HG03439 (cell line): ENCODE results near the gene FRMD3.
A peak's percentile ranks its signal among the peaks of the same experiment; 100 is the strongest.

ENCODE experiments used
- ATAC-seq: cut with Tn5 transposase; IDR thresholded peaks from one replicate; pipeline ENCODE4 v1.9.1; 2021; ENCODE audit warnings: mild to moderate bottlenecking, moderate library complexity; ENCODE audit not compliant: unreplicated experiment

FRMD3 gene

DNA sequence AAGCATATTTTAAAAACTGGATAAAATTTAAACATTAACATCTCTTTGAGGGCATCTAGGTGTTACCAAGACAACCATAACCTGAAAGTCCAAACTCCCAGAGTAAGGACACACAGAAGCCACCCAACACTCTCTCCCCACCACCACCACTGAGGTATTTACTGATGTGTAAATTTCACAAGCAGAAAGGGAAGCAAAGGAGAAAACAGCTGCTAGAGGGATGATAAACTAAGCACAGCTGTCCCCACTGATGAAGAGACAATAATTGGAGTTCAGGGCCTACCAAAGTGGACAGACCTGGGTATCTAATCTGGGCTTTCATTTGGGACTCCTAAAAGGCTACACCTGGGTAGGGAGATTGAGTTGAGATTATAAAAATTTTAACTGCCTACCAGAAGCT is 63.6 kb downstream of the FRMD3 start:
- ATAC-seq: no peak

DNA sequence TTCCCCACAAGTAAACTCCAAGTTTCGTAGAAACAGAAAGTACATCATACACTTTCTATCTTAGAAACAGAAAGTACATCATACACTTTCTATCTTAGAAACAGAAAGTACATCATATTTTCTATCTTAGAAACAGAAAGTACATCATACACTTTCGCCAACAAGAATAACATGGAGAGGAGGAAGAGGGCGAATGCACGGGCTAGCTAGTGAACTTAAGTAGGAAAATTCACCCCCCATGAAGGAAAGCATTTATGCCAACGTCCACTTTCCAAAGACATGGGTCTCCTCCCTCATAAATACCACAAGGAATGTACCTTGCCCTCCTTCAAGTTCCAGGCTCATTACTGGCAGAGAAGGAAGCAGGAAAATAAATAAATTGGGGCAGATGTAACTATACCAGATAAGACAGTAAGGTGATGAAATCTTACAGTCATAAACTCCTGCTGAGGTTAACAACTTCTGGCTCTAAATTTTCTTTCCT is 64.7 kb downstream of the FRMD3 start:
- peak; percentile 85 for ATAC-seq

DNA sequence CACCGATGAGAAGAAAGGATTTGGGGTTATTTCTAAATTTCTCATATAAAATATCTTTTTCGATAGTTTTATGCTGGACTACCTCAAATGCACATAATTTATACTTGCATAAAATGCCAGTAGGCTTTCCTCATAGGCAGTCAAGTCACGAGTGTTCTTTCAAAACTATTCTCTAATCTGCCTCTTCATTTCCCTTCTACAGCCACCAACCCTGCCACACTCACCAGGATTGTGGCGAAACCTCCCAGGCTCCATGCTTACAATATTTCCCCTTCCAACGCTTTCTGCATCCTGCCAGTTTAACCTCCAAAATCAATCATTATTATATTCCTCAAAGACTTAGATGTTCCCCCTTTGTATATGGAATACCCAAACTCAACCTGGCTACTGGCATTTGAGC is 65.4 kb downstream of the FRMD3 start:
- ATAC-seq: no peak

DNA sequence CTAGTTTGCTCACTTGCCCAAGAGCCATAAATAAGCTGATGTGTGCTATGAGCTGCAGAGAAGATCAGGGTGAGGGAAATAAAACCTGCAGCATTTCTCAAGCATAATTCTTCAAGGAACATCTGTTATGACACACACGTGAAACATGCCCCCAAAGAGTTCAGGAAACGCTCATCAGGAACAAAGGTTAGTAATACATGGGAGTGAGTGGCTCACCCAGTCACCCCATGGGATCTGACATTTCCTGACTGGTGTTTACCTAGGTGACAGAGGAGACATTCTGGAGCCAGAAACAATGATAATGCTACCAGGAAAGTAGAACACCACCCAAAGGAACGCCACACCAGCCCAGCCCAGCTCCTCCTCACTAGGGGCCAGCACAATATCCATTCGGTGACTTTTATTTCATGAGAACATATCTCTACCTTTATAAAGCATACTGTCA is 66.0 kb downstream of the FRMD3 start:
- ATAC-seq: no peak

DNA sequence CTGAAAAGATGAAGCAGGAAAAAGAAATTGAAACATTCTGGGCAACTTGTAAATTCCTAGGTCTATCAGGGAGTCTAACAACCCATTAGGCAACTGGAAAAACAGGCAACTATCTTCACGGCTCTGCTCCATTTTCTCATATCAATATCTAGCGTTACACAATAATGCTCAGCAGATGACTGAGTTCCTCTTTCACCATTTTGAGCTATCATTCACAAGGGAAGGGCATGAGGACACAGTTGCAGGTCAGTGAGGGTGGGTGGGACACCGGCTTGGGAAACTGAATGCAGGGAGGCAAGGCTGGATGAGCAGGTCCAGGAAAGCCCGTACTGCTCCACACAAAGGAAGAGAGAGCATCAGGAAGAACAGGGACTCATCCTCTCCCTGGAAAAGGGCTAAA is 67.0 kb downstream of the FRMD3 start:
- ATAC-seq: no peak

DNA sequence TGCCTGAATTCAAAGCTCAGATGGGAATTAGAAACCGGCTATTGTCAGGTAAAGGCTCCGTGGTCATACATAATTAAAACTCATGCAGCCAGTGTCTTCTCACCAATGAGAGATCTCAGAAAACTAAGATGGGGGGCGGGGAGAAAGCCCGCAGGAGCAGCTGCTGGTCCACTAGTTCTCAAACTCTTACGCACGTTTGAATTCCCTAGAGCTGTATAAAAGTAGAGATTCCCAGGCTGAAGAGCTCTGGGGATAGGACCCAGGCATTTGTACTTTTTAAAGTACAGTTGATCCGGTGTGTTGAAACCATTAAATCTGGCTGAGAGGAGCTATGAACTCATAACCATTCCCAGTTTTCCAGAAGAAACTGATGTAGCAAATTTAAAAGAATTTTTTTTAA is 68.5 kb downstream of the FRMD3 start:
- ATAC-seq: no peak

DNA sequence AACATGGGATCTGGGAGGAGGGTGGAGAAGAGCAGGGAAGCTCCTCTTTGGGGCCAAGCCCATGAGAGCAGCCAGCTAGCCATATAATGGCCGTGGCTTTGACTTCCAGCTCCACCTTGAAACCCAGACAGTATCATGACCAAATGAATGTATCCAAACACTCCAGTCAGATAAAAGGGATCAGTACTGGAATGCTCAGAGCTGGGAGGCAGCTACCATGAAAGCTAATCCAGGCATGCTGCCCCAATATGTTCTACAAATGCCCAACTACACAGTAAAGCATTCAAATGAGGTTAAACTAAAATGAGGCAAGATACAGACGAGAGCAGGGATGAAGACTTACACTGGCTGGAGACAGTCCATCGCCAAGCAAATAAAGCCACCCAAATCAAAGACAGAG is 69.4 kb downstream of the FRMD3 start:
- ATAC-seq: no peak

DNA sequence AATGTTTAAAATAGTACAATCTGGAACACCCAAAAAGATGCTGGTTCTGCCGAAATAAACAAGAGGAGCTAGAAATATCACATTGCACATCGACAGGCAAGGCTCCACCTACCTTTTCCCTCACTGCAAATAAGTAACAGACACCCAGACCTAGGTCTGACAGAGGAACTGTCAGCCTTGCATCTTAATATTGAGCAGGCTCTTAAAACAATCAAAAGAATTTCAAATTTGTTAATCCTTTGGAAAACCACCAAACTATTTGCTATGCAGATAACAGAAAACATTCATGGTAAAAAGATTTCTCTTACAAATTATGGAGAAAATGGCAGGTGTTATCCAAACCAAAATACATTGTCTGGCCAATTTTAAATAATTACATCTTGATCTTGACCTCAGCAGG is 71.3 kb downstream of the FRMD3 start:
- ATAC-seq: no peak

DNA sequence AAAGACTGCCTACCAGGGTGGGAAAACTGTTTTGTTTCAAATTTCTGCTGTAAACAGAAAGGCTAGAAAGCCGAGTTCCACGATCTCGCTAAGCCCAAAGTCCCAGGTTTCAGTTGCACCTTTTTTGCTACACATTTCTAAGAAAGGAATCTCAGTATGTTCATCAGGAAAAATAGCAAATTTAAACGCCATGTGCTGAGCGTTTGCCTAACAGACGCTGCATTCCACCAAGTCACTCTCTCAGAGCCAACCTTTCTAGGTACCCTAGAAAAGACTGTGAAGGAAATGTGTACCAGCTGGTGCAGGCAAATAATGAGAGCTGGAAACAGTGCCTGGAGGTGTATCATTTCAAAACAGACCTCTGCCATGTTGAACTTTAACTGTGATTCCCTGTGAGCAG is 71.8 kb downstream of the FRMD3 start:
- no peak for ATAC-seq

DNA sequence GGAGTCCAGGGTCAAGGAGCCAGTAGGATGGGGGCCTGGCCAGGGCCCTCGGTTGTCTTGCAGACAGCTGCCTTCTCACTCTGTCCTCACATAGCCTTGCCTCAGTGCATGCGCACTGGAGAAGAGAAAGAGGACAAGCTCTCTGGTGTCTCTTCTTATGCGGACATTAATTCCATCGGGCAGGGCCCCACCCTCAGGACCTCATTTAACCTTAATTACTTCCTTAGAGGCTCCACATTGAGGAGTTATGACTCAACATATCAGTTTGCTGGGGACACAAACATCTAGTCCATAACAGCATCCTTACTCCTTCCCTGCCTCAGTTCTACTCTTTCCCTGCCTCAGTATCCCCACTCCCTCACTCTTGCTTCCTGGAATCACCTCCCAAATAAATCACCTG is 78.4 kb downstream of the FRMD3 start:
- ATAC-seq: no peak

DNA sequence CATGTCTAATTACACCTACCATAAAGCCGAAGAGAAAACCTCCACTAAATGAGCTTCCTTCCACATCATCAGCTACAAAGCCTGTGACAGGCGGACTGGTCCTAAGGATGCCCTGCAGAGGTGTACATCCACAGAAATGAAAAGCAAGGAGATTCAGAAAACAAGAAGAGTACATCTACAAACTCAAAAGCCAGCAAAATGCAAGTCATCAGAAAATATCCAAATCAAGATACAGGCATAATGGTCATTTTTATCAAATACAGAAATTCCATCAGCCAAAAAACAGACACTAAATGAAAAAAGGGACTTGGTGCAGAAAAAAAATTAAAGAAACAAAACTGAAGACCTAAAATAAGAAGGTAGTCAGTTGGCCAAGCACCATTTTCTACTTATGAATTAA is 79.7 kb downstream of the FRMD3 start:
- no peak for ATAC-seq

DNA sequence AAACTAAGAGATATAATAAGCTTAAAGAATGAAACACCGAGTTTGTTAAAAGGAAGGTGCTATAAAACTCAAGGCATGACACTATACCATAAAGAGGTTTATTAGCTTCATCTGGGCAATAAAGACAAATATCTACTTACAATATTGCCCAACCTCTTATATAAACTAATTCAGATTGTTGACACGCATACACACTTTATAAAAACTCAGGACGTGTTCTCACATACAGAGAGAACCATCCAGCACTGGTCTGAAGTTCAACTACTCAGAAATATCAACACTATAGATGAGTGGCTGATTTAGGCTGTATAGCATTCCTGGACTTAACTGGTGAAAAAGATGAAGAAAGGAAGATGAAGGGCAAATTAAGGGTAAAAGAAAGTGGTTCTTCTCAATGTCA is 81.2 kb downstream of the FRMD3 start:
- no peak for ATAC-seq

DNA sequence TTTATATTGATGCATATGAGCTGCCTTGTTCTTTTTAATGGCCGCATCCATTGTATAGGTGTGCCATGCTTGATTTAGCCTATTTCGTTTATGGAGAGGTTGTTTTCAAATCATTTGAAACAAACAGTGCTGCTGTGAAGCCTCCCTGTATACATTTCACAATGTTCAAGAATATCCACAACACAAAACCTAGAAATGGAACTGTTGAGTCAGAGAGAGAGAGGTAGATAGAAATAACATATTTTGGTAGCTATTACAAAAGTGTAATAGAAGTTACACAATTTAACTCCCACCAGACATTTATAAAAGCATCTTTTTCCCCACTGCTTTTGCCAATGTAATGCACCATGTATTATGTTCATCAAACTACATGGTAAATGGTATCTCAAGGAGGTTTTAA is 82.0 kb downstream of the FRMD3 start:
- ATAC-seq: no peak

DNA sequence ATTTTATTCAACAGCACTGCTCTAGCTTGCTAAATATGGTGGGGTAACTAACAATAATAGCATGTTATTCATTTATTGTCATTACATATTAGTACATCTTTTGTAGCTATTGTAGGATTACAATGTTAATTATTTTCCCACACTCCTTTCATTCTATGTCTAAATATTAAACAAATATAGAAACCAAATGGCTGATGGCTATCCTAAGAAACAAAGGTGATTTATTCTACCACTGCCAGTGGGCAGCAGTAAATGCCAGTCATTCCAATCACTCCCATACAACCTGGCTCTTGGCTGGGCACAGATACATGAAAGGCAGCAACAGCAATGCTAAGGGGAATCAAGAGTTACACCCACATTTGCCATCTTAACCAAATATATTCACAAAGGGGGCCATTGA is 84.1 kb downstream of the FRMD3 start:
- ATAC-seq: no peak

DNA sequence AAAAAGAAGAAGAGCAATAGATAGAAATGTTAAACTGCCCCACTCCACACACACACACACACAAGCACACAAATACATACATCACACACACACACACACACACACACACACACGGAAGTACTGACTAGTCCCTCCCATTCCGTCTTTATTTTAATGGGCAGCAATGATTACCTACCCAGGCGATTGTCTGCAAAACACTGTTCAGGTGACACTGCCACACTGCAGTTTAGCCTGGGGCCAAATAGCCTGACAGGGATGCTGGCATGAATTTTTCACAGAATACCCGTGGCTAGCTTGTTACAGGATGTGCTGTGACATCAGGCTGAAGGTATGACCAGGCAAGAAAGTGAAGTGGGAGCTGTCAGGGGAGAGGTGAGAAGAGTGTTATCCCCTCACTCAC is 86.9 kb downstream of the FRMD3 start:
- ATAC-seq: no peak

DNA sequence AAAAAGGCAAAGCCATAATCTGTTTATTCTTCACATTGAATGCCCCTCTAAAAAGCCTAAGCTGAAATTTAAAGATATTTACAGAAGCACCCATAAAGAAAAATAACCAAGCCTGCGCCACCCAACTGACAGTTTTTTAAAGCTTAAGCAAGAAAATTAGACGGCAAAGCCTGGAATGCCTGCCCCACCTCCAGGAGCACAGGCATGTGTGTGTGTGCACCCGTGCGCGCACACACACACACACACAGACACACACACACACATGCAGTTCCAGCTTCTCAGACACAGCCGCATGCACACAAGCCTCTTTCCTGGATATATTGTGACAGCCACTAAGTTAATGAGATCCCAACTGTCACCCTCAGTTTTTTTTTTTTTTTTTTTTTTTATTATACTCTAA is 88.2 kb downstream of the FRMD3 start:
- no peak for ATAC-seq

DNA sequence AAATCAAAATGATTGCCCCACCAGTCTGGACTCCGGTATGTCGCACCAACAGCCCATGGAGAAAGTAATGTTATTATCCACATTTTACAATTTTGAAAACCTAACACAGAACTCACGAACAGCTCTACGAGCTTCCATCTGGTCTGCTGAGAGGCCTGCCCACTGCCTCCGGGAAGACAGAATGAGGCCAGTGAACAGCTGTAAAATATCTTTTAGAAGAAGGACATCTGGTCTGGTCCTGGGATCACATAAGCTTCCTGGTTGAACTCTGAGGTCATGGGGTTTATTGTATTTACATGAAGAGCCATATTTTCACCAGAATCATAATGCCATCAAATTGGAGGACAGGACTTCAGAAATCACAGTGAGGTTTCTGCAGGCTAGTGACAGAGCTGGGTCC is 89.0 kb downstream of the FRMD3 start:
- no peak for ATAC-seq

DNA sequence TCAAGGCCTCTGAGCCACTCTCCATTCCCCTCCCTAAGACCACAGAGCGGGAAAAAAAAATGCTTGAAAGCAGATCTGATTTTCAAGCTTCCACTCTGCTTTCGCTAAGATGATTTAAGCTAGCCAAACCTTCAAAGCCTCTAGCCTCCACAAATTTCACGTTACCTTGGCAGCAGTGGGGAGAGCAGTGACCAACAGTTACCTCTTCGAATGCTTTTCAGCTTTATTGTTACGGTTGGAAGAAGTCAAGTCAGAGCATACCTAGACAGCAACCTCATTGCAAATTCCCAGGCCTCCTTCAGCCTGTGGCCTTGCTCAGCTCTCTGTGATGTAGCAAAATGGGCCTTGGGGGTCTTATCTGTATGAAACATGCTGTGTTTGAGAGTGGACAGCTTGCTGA is 89.6 kb downstream of the FRMD3 start:
- ATAC-seq: no peak

DNA sequence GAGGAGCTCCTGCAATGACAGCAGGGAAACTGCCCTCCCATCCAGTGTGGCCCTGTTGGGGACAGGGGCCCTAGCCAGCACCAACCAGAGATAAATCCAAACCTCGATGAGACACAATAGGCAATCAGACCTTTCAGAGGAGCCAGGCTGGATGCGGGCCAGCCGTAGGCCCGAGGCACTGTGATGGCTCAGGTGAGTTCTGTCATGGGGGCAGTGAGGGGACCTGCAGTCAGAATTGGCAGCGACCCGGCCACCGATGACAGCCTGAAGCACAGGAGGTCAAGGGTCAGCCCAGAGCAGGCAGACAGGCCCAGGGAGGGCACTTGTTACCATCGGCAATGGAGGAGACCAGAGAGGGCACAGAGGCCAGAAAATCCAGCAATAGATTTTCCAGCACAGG is 90.8 kb downstream of the FRMD3 start:
- no peak for ATAC-seq

DNA sequence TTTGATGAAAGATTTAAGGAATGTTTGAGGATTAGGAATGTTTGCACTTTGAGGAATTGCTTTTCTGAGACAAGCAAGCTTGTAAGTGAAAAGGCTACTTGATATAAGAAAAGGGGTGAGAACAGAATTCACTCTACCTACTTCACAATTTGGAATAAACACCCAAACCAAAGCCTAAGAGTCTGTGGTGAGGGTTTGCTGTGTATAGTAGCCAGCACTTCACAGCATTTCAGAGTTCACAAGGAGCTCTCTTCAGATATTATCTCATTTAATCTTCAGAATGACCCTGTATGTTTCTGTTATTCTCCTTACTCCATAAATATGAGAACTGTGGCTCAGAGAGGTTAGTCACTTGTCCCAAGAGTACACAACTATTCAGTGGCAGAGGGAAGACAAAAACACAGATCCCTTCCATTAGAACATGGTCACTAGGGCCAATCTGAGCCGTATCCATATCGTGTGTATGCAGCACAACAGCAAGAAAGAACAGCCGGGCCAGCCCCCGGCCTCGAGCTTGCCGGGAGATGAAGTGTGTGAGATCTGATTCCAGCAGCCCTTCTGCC is 92.4 kb downstream of the FRMD3 start:
- no peak for ATAC-seq

DNA sequence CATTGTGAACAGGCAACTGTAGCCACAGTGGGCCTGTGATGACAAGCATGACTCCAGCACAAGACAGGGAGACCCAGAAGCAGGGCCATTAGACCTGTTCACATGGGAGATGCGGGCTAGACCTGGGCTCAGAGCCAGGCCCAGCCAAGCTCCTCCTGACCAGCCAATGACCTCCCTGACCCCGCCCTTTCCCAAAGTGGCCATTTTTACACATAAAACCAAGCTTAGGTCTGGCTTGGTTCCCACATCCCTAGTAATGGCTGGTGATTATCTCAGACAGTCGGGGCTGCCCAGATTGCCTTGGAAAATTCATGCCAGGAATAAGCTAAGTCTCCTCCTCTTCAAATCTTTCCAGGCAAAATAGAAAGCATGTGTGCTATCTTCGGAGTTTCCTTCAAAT is 94.1 kb downstream of the FRMD3 start:
- no peak for ATAC-seq

DNA sequence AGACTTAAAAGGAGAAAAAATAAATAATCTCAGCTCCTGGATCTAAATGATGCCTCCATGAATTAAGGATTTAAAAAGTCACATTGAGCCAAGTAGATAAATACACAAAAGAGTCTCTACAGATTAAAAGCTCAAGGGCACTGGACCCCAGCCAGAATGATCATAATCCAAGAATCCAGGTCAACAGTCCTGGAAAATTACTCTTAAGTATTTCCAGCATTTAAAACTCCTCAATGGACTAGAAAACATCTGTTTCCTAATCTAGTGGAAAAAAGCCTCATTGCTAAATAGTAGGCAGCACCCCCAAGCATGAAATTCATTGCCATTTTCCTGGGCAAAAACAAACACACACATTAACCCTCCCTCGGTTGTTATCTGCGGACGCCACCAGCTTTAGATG is 96.8 kb downstream of the FRMD3 start:
- ATAC-seq: no peak

DNA sequence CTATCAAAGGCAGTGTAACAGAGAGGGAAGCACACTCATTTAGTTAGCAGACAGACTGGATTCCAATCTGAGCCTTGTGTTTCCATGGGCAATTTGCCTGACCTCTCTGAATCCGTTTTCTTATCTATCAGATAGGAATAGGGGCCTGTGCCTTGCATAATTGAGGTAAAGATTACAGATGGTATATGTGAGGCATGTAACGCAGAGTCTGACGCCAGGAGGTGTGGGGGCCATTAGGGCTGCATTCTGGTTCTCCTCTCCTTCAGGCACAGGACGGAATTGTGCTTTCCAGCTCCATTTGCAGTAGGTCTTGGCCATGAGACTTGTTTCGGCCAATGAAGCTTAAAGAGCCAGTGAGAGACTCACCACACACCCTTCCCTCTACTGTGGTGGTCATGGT is 97.6 kb downstream of the FRMD3 start:
- ATAC-seq: no peak

DNA sequence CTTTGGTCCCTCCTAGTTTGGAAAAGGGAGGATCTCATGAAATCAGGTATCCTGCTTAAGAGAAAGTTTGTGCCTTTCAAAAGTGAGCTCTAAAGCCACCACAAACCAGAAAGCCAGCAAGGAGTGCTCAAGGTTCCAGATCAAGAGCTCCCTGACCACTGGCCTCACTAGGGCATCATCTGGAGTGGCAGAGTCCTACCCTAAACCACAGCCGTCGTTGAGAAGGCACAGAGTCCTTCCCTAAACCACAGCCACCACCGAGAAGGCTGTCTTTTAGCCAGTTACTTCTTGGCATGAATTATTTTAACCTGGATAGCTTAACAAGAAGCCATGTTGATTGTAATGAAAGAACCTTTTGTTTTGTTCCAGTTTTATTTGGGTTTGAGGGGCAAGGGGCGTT is 102.9 kb downstream of the FRMD3 start:
- no peak for ATAC-seq
